Esophagus squamous epithelium (tissue), 4 donors: ENCODE results near the gene TBX15.

ENCODE experiments used
- POLR2A ChIP-seq, 4 donors: fragments of 450-650 bp; IDR thresholded peaks; one replicate each; pipeline ENCODE4 v1.6.1; 2017; ENCODE audit warnings: antibody characterized with exemption in 4 of 4, mild to moderate bottlenecking in 4 of 4, moderate library complexity in 3 of 4
- TF ChIP-seq, protein P1 (sequence below), 6 experiments: fragments of 450-650 bp in 4 of 6; fragments of 200-600 bp in 2 of 6; sonication (generic) in 2 of 6; IDR thresholded peaks; one replicate each; pipeline ENCODE4 v1.5.1; 2016 to 2019; ENCODE audit warnings: antibody characterized with exemption in 6 of 6, mild to moderate bottlenecking in 4 of 6, moderate library complexity in 4 of 6

DNA sequence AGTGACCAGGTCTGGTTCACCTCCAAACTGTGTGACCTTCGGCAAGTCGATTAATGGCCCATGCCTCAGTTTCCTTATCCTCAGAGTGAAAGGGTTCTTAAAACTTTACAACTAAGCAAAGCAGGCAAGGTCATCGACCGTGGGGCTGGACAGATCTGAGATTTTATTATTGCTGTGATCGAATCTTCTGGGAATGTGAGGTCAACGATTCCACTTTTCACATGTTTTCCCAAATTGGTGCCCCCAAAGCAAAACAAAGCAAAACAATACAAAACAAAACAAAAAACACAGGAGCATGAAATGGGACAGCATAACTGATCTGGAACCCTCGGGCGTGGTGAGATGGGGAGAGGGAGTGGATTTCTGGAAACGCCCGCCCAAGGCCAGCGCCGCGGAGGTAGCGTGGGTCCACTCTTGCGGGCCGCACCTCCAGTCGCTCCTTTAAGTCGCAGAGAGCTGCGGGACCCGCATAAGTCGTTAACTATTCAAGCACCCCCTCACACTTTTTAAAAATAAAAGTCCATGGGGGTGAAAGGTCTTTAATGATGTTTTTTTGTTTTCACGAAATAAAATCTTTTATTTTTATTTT is 4.2 kb upstream of the TBX15 start:
- TF ChIP-seq, protein P1, sequence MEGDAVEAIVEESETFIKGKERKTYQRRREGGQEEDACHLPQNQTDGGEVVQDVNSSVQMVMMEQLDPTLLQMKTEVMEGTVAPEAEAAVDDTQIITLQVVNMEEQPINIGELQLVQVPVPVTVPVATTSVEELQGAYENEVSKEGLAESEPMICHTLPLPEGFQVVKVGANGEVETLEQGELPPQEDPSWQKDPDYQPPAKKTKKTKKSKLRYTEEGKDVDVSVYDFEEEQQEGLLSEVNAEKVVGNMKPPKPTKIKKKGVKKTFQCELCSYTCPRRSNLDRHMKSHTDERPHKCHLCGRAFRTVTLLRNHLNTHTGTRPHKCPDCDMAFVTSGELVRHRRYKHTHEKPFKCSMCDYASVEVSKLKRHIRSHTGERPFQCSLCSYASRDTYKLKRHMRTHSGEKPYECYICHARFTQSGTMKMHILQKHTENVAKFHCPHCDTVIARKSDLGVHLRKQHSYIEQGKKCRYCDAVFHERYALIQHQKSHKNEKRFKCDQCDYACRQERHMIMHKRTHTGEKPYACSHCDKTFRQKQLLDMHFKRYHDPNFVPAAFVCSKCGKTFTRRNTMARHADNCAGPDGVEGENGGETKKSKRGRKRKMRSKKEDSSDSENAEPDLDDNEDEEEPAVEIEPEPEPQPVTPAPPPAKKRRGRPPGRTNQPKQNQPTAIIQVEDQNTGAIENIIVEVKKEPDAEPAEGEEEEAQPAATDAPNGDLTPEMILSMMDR (IDR thresholded peaks at IDR 0.05) = no peak
- no peak for TF ChIP-seq POLR2A (IDR thresholded peaks at IDR 0.05)
